Activated T-helper 1 cell treated with Interleukin-2 at 50 U/mL for 16 hours (primary cell): ENCODE data around the gene SCRN1.

Experiments used
- DNase-seq: peaks from one replicate; pipeline ENCODE4 v3.0.0-alpha.2; 2020; ENCODE audit warnings: low read depth

Gene SCRN1

DNA sequence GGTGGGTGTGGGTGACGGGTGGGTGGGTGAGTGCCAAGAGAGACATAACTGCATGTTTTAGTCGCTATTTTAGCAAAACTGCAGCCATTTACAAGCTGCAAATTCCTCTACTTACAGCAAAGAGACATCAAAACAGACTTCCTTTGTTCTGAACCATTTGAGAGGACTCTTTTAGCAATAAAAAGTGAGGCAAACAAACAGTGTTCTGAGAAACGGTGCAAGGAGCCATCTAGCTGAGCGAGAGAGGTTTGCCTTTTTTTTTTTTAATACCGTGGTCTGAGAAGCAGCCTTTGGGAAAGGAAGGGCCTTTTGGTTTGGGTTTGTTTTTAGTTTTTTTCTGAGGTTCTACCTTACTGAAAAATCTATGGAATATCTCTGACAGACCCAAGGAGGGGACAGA is 62.9 kb downstream of the SCRN1 start:
- no peak for DNase-seq

DNA sequence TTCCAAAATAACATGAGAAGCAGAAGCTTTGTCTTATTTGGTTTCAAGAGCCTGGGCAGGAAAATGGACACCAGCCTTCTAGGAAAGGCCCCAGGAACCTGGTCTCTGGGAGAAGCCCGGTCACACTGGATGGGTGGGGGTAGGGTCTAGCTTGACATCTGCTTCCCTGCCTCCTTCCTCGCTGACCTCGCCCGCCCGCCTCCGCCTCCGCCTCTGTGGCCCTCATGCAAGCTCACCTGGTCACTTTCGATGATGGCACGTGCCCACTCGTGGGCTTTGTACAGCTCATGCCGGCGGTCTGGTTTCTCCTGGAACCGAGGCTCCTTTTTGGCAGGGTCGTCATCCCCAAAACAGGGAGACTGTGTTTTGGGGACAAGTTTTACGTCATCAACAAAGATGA is 63.4 kb downstream of the SCRN1 start:
- no peak for DNase-seq

DNA sequence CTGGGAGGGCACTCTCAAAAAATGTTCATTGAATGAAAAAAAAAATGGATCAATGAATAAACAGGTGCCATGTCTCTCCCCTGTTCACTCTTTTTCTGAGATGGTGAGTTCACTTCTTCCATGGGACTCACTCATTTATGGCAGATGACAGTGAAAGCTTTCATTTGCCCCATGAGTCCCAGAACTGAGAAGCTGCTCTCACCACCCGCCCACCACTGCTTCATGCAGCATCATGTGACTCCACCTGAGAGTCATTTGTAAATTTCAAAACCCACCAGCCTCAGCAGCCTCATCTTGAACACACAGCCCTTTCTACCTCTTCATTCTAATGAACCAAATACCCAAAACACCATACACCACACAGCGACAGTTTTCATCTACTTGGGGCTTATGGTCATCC is 64.9 kb downstream of the SCRN1 start:
- no peak for DNase-seq

DNA sequence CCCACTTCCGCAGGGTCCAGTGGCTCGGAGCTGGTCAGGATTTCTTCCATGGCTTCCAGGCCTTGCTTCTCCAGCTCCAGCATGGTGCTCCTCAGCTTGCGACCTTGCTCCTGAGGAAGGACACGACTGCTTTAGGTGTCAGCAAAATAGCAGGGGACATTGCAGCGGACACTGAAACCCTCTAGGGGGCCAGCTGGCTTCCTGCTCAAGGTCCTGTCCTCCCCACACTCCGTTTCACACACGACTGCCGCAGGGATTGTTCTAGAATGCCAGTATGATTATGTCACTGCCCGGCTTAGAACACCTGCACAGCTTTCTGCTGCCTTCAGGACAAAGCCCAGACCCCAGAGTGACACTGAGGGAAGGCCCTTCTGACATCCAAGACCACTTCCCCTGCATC is 65.6 kb downstream of the SCRN1 start:
- no peak for DNase-seq

DNA sequence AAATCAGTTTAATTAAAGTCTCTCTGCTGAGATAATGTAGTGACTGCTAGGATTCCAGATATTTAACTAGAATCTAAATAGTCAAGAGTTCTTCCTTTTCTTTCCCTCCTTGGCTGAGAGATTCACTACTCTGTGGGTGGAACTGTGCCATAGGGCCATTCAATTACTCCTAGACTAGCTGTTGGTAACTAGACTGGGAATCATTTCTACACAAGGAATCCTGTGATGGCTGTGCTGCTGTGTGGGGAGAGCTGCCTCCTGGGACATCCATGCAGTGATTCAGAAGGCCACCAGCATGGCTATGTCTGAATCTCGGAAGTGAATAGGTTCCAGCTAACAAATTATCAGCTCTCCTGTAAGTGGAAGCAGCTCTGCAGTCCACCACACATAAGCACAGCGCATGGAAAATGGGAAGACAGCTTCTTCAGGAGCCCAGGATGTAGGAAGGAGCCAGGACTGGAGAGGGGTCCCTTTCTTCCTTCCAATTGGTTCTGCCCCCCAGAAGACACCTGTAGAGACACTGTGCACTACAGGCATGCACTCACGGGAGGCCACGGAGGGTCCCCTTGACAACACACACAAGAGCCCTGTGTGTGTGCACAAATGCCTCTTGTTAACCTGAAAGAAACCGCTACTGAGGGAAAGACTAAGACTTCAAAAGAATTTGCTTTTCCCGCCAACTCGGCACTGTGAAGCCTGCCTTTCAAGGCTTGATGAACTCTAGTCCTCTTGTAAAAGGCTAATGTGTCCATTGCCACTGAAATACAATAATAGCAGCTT is 66.5 kb downstream of the SCRN1 start:
- DNase-seq = no peak

DNA sequence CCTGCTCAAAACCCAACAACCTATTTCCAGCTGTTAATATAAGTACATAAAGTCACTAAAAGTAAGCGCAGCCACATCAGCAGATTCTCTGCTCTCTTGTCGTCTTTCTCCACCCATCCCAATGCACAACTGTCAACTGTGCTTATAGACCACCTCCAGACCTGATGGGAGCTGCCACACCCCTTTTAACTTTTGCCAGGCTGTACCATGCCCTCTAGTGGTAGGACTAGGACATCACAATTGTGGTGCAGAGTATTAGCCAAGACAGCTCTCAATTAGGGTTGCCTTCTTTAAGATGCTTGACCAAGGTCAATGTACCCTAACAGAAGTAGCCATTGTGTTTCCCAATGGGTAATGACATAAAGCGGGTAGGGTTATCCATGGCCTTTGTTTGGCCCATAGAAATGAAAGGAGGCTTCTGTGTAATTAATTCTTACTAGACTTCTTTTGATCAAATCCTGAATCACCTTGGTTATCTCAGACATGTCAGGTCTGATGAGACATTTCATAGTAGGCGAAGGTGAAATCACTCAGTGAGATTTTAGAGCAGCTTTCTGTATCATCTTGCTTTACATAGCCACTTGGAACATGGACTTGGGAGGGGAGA is 68.1 kb downstream of the SCRN1 start:
- DNase-seq = no peak

- DNase-seq = no peak
These were observed 69.1 kb downstream of the SCRN1 start for GRCh38 chr7:29920491-29920890.

DNA sequence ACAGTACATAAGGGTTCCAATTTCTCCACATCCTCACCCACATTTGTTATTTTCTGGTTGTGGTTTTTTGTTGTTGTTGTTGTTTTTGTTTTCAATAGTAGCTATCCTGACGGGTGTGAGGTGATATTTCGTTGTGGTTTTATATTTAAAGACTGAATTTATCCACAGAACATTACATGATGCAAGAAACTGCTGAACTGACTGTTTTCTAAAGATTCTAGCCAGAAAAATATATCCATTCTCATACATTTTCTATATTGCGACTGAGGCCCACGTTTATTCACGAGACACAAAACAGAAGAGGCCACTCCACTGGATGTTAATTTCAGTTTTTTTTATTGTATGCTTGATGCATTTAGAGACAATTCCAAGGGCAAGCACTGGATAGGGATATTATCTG is 69.8 kb downstream of the SCRN1 start:
- no peak for DNase-seq

DNA sequence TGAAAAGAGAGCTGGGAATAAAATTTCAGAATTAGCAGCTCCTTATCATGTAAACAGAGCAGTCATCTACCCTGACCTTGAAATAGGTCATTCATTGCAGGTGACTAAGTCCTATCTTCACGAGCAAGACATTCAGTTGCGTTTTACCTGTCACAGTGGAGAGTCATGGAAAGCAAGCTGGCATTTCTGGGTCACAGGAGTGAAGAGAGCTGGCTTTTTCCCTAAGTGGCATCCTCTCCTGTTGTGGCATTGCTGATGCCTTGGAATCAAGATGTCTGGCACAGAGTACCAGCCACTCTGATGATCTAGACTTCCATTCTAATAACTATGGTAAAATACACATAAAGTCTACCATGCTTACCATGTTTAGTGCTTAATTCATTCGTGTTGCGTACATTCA is 70.8 kb downstream of the SCRN1 start:
- no peak for DNase-seq

GRCh38 chr7:29917641-29918040 is 72.0 kb downstream of the SCRN1 start:
- no peak for DNase-seq

- DNase-seq = no peak
These were observed 74.0 kb downstream of the SCRN1 start for GRCh38 chr7:29915481-29916215.

GRCh38 chr7:29914180-29914579 is 75.4 kb downstream of the SCRN1 start:
- no peak for DNase-seq

GRCh38 chr7:29906200-29907022 is 83.2 kb downstream of the SCRN1 start:
- no peak for DNase-seq

DNA sequence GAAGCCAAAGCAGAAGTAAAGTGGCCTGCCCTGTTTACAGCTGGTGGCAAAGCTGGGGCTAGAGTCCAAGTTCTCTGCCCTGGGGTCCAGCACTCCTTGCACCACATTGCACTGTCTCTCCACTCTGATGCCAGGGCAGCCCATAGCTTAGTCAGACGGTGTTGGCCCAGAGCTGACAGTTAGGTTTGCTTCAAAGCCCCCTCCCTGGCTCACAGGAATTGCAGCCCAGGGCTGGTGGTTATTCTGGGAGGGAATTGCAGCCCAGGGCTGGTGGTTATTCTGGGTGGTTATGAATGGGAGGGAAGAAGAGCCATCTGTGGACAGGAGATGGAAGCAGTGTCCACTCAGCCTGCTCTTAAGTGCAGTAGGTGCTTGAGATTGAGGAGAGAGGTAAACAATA is 88.9 kb downstream of the SCRN1 start:
- DNase-seq = no peak

- DNase-seq = no peak
These were observed 91.3 kb downstream of the SCRN1 start for GRCh38 chr7:29898301-29898700.

DNA sequence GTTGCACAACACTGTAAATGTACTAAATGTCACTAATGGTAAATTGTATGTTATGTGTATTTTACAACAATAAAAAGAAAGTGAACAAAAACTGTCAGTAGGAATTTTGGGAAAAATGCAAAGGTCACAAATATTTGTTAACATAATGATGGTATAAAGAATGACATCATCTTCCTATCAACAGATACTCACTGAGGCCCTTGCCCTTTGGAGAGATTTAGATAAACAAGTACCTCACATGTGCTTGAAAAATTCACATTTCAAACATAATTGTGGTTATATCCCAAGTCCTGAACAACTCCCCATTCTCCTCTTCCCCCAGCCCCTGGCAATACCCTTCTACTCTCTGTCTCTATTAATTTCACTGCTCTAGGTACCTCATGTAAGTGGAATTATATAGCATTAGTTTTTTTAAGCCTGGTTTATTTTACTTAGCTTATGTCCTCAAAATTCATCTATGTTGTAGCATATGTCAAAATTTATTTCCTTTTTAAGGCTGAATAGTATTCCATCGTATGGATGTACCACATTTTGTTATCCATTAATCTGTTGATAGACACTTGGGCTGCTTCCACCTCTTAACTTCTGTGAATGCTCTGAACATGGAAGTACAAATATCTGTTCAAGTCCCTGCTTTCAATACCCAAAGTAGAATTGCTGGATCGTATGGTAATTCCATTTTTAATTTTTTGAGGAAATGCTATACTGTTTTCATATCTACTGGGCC is 92.8 kb downstream of the SCRN1 start:
- DNase-seq = no peak

- no peak for DNase-seq
These were observed 94.0 kb downstream of the SCRN1 start for GRCh38 chr7:29895559-29895958.

DNA sequence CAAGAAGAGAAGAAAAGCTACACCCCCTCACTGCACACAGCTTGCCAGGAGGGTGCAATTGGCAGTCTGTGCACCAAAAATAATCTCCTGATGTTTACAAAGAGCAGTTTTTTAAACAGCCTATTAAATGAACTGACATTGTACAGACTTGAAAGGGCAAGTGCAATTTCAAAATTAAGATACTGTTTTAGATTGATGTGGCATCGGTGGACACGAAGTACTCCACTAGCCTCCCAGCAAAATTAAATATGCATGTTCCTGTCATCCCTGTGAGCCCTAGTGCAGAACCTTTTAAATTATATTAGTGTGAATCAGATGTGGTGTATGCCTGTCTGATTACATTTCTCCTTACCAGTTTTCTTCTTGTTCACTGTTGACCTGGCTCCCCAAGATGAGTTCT is 95.3 kb downstream of the SCRN1 start:
- DNase-seq = no peak

DNA sequence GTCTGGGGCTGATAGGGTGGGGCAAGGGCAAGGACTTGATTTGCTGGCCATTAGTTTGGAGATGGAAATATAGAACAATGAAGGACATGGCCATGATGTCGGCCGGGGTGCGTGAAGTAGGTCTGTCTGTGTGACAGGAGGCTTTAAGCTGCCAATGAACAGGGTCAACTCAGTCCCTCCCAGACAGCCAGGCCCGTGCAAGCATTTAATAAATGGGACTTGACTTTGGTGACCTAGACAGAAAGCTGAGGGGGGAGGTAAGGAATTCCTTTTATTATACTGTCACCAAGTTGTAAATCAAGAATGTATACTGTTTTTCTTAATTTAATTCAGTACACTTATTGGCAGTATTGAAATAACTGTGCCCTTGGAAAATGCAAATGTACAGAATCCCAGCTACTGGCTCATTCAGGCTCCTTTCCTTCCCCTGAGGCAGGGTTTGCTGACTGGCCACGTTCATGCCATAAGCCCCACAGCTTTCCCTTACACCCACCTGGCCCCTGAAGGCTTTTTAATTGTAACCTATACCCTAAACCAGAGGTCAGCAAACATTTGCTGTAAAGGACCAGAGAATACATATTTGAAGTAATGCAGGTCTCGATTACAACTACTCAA is 96.1 kb downstream of the SCRN1 start:
- no peak for DNase-seq

DNA sequence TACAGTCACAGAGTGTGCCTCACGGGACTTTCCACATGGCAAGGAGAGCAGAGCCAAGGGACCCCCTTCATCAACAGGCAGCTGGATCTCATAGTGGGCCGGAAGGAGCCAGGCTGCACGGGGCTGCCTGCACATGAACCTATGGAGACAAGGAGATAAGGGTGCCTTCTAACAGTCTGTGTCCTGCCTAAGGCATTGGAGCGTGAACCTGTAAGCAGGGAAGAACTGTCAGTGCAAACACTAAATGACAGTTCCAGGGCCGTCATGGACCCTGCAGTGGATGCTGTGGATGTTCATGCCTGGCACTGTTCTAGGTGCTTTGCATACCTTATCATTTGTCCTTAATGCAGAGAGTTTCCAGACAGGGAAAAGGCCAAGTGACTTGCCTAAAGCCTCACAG is 97.4 kb downstream of the SCRN1 start:
- DNase-seq = no peak

GRCh38 chr7:29891766-29892165 is 97.8 kb downstream of the SCRN1 start:
- DNase-seq = no peak
